Measurements from ENCODE around the gene RAB3C.

RAB3C gene

GRCh38 chr5:58902305-58902704 is 319.4 kb downstream of the RAB3C start:
- no peaks in the 10 kb centered on the region for H3K36me3 ChIP-seq
- TF ChIP-seq CTCF (IDR thresholded peaks at IDR 0.05; ENCODE audit: low read depth, low read length) = no peak
- H3K9me3 ChIP-seq = no peaks in the 10 kb centered on the region
- peaks cover 3% of the 10 kb centered on the region; the same call in 1 of the 2 replicates for H3K4me1 ChIP-seq
- no peak for DNase-seq
- H3K27me3 ChIP-seq = no peaks in the 10 kb centered on the region
- H3K4me3 ChIP-seq (ENCODE audit: low read depth, low read length) = no peak overlapping the region

GRCh38 chr5:58902765-58903164 is 319.9 kb downstream of the RAB3C start:
- Histone ChIP-seq H3K9me3 (no peaks in the 10 kb centered on the region), H3K27me3 (no peaks in the 10 kb centered on the region), H3K4me1 (peaks cover 3% of the 10 kb centered on the region; the same call in 1 of the 2 replicates), H3K4me3 (ENCODE audit: low read depth, low read length) (no peak overlapping the region), H3K36me3 (no peaks in the 10 kb centered on the region)
- no peak for TF ChIP-seq CTCF (IDR thresholded peaks at IDR 0.05; ENCODE audit: low read depth, low read length)
- DNase-seq = no peak

- H3K27me3 ChIP-seq = no peaks in the 10 kb centered on the region
- H3K36me3 ChIP-seq = no peaks in the 10 kb centered on the region
- DNase-seq = no peak
- TF ChIP-seq CTCF (IDR thresholded peaks at IDR 0.05; ENCODE audit: low read depth, low read length) = no peak
- no peak overlapping the region for H3K4me3 ChIP-seq (ENCODE audit: low read depth, low read length)
- H3K9me3 ChIP-seq = no peaks in the 10 kb centered on the region
- H3K4me1 ChIP-seq = peaks cover 3% of the 10 kb centered on the region; the same call in 1 of the 2 replicates
Measured at GRCh38 chr5:58904737-58905136, 321.9 kb downstream of the RAB3C start.

GRCh38 chr5:58905944-58906343 is 323.1 kb downstream of the RAB3C start:
- peaks cover 3% of the 10 kb centered on the region; the same call in 1 of the 2 replicates for H3K4me1 ChIP-seq
- no peak for DNase-seq
- H3K27me3 ChIP-seq = no peaks in the 10 kb centered on the region
- H3K9me3 ChIP-seq = no peaks in the 10 kb centered on the region
- H3K36me3 ChIP-seq = no peaks in the 10 kb centered on the region
- TF ChIP-seq CTCF (IDR thresholded peaks at IDR 0.05; ENCODE audit: low read depth, low read length) = no peak
- no peak overlapping the region for H3K4me3 ChIP-seq (ENCODE audit: low read depth, low read length)

Measured in BE2C (cell line).